Parathyroid adenoma (tissue), 2 donors: ENCODE results near the gene MID2.

Experiments used
- H2AFZ ChIP-seq: fragments of 300-600 bp; sonication (generic); one replicate; pipeline ENCODE4 v1.7.0; 2017; ENCODE audit warnings: antibody characterized with exemption, mild to moderate bottlenecking
- H3K27ac ChIP-seq: fragments of 300-600 bp; sonication (generic); one replicate; pipeline ENCODE4 v1.7.0; 2017
- H3K27me3 ChIP-seq: fragments of 300-600 bp; sonication (generic); one replicate; pipeline ENCODE4 v1.7.0; 2017; ENCODE audit warnings: low read length; ENCODE audit not compliant: control insufficient read depth, insufficient read depth
- H3K36me3 ChIP-seq: fragments of 300-600 bp; sonication (generic); one replicate; pipeline ENCODE4 v1.7.0; 2017; ENCODE audit warnings: low read length; ENCODE audit not compliant: control insufficient read depth, insufficient read depth
- H3K4me1 ChIP-seq: fragments of 300-600 bp; sonication (generic); one replicate; pipeline ENCODE4 v1.7.0; 2017; ENCODE audit warnings: control low read depth
- H3K4me2 ChIP-seq: fragments of 300-600 bp; sonication (generic); one replicate; pipeline ENCODE4 v1.7.0; 2017; ENCODE audit warnings: low read length
- H3K4me3 ChIP-seq: fragments of 300-600 bp; sonication (generic); one replicate; pipeline ENCODE4 v1.7.0; 2017; ENCODE audit warnings: low read depth, low read length
- H3K79me2 ChIP-seq: fragments of 300-600 bp; sonication (generic); one replicate; pipeline ENCODE4 v1.7.0; 2017; ENCODE audit warnings: control low read depth
- H3K9ac ChIP-seq: fragments of 300-600 bp; sonication (generic); one replicate; pipeline ENCODE4 v1.7.0; 2017; ENCODE audit warnings: mild to moderate bottlenecking
- H3K9me3 ChIP-seq: fragments of 300-600 bp; sonication (generic); one replicate; pipeline ENCODE4 v1.7.0; 2017; ENCODE audit warnings: low read length; ENCODE audit not compliant: control insufficient read depth
- TF ChIP-seq, protein P1 (sequence below): fragments of 300-600 bp; sonication (generic); IDR thresholded peaks from one replicate; pipeline ENCODE4 v1.7.0; 2017; ENCODE audit warnings: antibody characterized with exemption, mild to moderate bottlenecking
- donor health status: primary hyperparathyroidism.

The MID2 gene

DNA sequence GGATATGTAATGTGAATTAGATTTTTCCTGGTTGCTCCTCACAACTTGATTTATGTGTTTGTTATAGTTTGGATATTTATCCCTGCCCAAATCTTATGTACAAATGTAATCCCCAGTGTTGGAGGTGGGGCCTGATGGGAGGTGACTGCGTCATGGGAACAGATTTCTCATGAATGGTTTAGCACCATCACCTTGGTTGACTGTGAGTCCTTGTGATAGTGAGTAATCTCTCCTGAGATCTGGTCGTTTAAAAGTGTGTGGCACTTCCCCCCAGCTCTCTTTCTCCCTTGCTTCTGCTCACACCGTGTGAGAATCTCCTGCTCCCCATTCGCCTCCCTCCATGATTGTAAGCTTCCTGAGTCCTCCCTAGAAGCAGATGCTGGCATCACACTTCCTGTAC, 2.2 kb downstream of the MID2 start:
- Histone ChIP-seq H3K79me2 (no peaks in the 10 kb centered on the region), H3K4me1 (no peaks in the 10 kb centered on the region), H3K36me3 (no peaks in the 10 kb centered on the region), H3K9ac (no peak overlapping the region), H3K27me3 (no peaks in the 10 kb centered on the region), H3K27ac (no peak overlapping the region), H3K9me3 (no peaks in the 10 kb centered on the region), H3K4me2 (no peak overlapping the region), H2AFZ (no peak overlapping the region), H3K4me3 (no peak overlapping the region)
- TF ChIP-seq, protein P1, sequence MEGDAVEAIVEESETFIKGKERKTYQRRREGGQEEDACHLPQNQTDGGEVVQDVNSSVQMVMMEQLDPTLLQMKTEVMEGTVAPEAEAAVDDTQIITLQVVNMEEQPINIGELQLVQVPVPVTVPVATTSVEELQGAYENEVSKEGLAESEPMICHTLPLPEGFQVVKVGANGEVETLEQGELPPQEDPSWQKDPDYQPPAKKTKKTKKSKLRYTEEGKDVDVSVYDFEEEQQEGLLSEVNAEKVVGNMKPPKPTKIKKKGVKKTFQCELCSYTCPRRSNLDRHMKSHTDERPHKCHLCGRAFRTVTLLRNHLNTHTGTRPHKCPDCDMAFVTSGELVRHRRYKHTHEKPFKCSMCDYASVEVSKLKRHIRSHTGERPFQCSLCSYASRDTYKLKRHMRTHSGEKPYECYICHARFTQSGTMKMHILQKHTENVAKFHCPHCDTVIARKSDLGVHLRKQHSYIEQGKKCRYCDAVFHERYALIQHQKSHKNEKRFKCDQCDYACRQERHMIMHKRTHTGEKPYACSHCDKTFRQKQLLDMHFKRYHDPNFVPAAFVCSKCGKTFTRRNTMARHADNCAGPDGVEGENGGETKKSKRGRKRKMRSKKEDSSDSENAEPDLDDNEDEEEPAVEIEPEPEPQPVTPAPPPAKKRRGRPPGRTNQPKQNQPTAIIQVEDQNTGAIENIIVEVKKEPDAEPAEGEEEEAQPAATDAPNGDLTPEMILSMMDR = no peak

DNA sequence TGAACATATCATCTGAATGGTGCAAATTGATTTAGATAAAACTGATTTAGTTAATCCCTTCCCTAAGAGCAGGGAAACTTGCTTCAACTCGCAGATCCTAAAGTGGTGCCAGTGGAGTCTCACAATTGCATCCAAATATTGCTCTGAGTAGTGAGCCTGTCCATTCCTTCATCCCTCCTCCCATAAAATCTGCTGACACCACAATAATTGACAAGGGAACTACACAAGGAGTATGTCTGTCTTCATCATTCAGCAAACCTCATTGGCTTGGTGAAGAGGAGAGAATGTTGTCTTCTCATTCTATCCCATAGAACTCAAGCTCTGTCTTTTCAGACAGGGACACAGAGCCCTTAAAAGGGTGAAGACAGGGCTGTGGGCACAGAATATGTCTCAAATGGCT, 4.2 kb downstream of the MID2 start:
- no peaks in the 10 kb centered on the region for H3K27me3 ChIP-seq

DNA sequence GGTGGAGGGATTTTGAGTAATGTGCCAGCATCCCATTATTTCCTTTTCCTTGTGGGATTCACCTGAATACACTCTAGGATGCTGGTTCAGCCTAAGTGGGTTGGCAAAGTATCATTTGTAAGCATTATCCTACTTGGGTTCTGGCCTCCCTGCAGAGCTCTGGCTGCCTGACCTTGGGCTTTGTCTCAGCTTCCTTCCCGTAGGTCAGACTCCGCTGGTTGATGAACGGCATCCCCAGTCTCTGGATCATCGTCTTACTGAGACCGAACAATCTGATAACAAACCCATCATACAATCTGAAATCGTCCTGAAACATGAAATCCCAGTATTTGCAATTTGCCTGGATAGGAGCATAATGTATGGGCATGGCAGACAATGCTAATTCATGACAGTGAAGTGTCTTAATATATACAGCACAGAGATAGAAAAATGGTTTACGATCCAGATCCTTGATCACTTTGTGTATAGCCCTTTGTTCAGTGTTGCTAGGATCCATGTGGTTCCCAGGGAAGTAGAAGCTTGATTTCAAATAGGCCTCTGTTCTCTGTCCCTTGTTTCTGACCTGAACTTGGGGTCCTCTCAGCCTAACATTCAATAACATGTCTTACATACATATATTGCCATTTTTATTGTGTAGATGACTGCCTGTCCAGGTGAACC, 5.5 kb downstream of the MID2 start:
- H3K9me3 ChIP-seq = no peaks in the 10 kb centered on the region
- H3K27ac ChIP-seq = no peak overlapping the region
- H3K4me3 ChIP-seq = no peak overlapping the region
- no peak overlapping the region for H3K4me2 ChIP-seq
- no peaks in the 10 kb centered on the region for H3K36me3 ChIP-seq
- no peaks in the 10 kb centered on the region for H3K4me1 ChIP-seq
- no peaks in the 10 kb centered on the region for H3K27me3 ChIP-seq
- H3K9ac ChIP-seq = no peak overlapping the region
- H3K79me2 ChIP-seq = peaks cover 3% of the 10 kb centered on the region
- TF ChIP-seq, protein P1 = no peak
- H2AFZ ChIP-seq = no peak overlapping the region

More for the DNA sequence above, 4.2 kb downstream of the MID2 start:
- Histone ChIP-seq H3K4me2 (no peak overlapping the region), H3K79me2 (peaks cover under 1% of the 10 kb centered on the region), H3K36me3 (no peaks in the 10 kb centered on the region), H3K27ac (no peak overlapping the region), H3K9me3 (no peaks in the 10 kb centered on the region), H2AFZ (no peak overlapping the region), H3K4me1 (no peaks in the 10 kb centered on the region), H3K9ac (no peak overlapping the region), H3K4me3 (no peak overlapping the region)
- TF ChIP-seq, protein P1 = no peak

DNA sequence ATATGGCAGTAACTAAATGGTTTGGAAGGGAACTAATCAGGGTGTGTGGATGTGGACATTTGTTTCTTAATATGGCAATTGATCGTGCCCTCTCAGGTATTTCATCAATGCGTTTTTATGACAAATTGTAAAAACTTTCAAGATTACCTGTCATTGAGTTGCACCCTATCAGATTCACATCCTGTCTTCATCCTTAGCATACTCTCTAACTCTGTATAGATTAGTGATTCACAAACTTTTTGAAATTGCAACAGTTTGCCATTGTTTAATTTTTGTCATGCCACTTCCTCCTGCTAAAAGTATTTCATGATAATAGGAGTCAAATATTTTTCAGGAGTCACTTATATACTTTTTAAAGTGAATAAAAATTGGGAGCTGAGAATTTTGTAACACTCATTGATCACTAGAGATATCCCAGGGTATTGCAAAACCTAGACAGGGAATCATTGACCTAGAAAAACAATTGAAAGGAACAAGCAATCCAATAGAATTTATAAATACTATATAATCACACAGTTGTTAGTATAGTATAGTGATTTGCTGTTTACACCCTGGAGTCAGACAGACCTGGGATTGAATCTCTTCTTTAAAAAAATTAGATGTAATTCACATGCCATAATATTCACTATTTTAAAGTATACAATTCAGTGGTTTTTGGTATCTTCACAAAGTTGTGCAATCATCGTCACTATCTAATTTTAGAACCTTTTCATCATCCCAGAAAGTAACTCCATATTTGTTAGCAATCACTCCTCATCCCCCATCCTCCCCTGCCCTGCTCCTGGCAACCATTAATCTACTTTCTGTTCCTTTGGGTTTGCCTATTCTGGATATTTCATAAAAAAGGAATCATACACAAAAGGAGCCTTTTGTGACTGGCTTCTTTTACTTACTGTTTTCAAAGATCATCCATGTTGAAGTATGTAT, 8.9 kb downstream of the MID2 start:
- no peaks in the 10 kb centered on the region for H3K9me3 ChIP-seq
- no peak overlapping the region for H2AFZ ChIP-seq
- peaks cover 3% of the 10 kb centered on the region for H3K79me2 ChIP-seq
- no peak overlapping the region for H3K4me3 ChIP-seq
- H3K36me3 ChIP-seq = no peaks in the 10 kb centered on the region
- TF ChIP-seq, protein P1 = no peak
- H3K27ac ChIP-seq = no peak overlapping the region
- H3K4me2 ChIP-seq = no peak overlapping the region
- no peak overlapping the region for H3K9ac ChIP-seq
- no peaks in the 10 kb centered on the region for H3K27me3 ChIP-seq
- no peaks in the 10 kb centered on the region for H3K4me1 ChIP-seq
